GM21390 (cell line): ENCODE measurements around the gene LGALS4.
"Not testable (repeated sequence)": the region's sequence is repeated elsewhere in the genome, so short reads cannot be mapped to it uniquely, and the experiment has no call there.

Experiments used
- ATAC-seq: cut with Tn5 transposase; IDR thresholded peaks from one replicate; pipeline ENCODE4 v1.9.1; 2021; ENCODE audit not compliant: unreplicated experiment

Gene LGALS4

GRCh38 chr19:38797781-38798180, 15.0 kb downstream of the LGALS4 start:
- not testable (repeated sequence) for ATAC-seq

- no peak for ATAC-seq
Measured at GRCh38 chr19:38796154-38796553, 16.6 kb downstream of the LGALS4 start.

- no peak for ATAC-seq
Measured at GRCh38 chr19:38795549-38795948, 17.2 kb downstream of the LGALS4 start.

GRCh38 chr19:38793671-38794070, 19.1 kb downstream of the LGALS4 start:
- no peak for ATAC-seq

- no peak for ATAC-seq
Measured at GRCh38 chr19:38793177-38793576, 19.6 kb downstream of the LGALS4 start.

GRCh38 chr19:38792250-38793111, 20.3 kb downstream of the LGALS4 start:
- ATAC-seq, result no peak

GRCh38 chr19:38791451-38792064, 21.2 kb downstream of the LGALS4 start:
- ATAC-seq, result not testable (repeated sequence)

GRCh38 chr19:38790507-38791403, 22.0 kb downstream of the LGALS4 start:
- ATAC-seq, result not testable (repeated sequence)

GRCh38 chr19:38788478-38789243, 24.1 kb downstream of the LGALS4 start, which contains the start of gene LGALS7B:
TSS of gene LGALS7B (plus strand) at chr19:38789200. CDS start at chr19:38789227, 27 bp downstream.
- ATAC-seq, result no peak

GRCh38 chr19:38786572-38787265, 26.0 kb downstream of the LGALS4 start:
- ATAC-seq, result no peak

- ATAC-seq, result not testable (repeated sequence)
Measured at GRCh38 chr19:38786061-38786460, 26.7 kb downstream of the LGALS4 start.

- no peak for ATAC-seq
Measured at GRCh38 chr19:38785187-38785699, 27.5 kb downstream of the LGALS4 start.

GRCh38 chr19:38784224-38784623, 28.5 kb downstream of the LGALS4 start:
- ATAC-seq, result no peak

GRCh38 chr19:38782212-38782611, 30.5 kb downstream of the LGALS4 start:
- not testable (repeated sequence) for ATAC-seq

- ATAC-seq, result no peak
Measured at GRCh38 chr19:38781058-38781457, 31.7 kb downstream of the LGALS4 start.

GRCh38 chr19:38780443-38780842, 32.3 kb downstream of the LGALS4 start:
- ATAC-seq, result no peak

- ATAC-seq, result no peak
Measured at GRCh38 chr19:38778733-38779132, 34.0 kb downstream of the LGALS4 start.

- ATAC-seq, result no peak
Measured at GRCh38 chr19:38774181-38774950, 38.4 kb downstream of the LGALS4 start.
